Cardiac ventricle fibroblast (primary cell): ENCODE measurements around the gene OR5H2. TPM values are rescaled to one million over a fixed set of nuclear protein-coding genes. Genes with fewer than 3 reads are reported as not detected.

Source experiments
- total RNA-seq: library from RNA; depleted of rRNA; stranded (reverse); fragments of >200 nt; gene quantifications from 2 replicates; pipeline ENCODE4 v1.2.3, GENCODE V29; 2015

OR5H2 gene
- total RNA-seq: not detected in 2 replicates

DNA sequence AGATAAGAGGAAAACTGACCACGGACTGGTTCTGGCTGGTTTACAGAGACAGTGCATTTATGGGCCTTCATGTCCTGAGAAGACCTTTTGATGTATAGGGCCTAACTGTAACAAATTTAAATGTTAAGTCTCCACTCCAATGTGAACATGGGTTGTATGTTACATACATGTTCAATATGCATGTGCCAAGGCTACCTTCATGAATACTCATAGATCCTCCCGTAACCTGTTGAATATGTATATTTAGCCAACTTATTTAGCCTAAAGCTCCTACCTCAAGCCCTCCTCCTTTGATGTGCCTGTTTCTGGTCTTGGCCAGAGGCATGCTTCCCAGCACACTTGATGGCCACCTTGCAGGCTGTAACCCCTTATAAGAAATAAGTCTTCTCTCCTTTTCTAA is at the start of gene OR5H2:
Gene OR5H2, plus strand, starts transcription at position 301 of the 400 bp plus-strand sequence. CDS start 398 bp downstream, outside the sequence.

DNA sequence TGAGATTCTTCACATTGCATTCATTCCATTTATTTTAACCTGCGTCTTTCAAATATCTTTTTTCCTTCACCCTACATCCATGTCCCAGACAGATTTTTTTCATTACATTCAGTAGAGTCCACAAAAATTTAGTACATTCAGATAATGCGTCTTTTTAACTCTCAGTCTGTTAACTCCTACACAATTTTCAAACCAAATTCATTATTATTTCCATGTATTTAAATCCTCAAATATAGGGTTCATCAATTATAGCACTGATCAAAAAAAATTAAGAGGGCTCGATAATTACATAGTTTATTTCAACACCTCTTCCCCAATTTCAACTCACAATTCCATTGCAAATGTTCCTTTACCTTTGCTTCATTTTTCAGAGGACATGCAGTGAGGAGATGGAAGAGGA is 18.4 kb upstream of the OR5H2 start, which contains the start of gene OR5H6:
Gene OR5H6, plus strand, starts transcription at position 301 of the 400 bp plus-strand sequence. Its CDS starts 89 bp downstream, at position 390.

Other genes with a start within 250 kb of the OR5H2 start
- not detected in 2 replicates for gene GABRR3, start 247.2 kb upstream of the OR5H2 start, total RNA-seq
- gene OR5AC2, start 195.3 kb upstream of the OR5H2 start, total RNA-seq: not detected in 2 replicates
- not detected in 2 replicates for gene OR5H1, start 151.8 kb upstream of the OR5H2 start, total RNA-seq
- gene OR5H14, start 135.0 kb upstream of the OR5H2 start, total RNA-seq: not detected in 2 replicates
- gene OR5H15, start 115.8 kb upstream of the OR5H2 start, total RNA-seq: not detected in 2 replicates
- not detected in 2 replicates for gene OR5H6, start 18.3 kb upstream of the OR5H2 start, total RNA-seq
- gene OR5K4, start 71.3 kb downstream of the OR5H2 start, total RNA-seq: not detected in 2 replicates
- not detected in 2 replicates for gene OR5K3, start 108.2 kb downstream of the OR5H2 start, total RNA-seq
- not detected in 2 replicates for gene OR5K1, start 180.7 kb downstream of the OR5H2 start, total RNA-seq
- not detected in 2 replicates for gene OR5K2, start 215.2 kb downstream of the OR5H2 start, total RNA-seq
- 52.7 and 53.2 TPM in 2 replicates for gene CLDND1, start 240.4 kb downstream of the OR5H2 start, total RNA-seq
- gene GPR15, start 249.5 kb downstream of the OR5H2 start, total RNA-seq: not detected in 2 replicates